Uterus (tissue), 4 donors: ENCODE results near the gene CLSTN3. TPM values are rescaled to one million over a fixed set of nuclear protein-coding genes. Genes with fewer than 3 reads are reported as not detected.

Experiments used
- DNase-seq, 2 donors: peaks; one replicate each; pipeline ENCODE4 v3.0.0-alpha.2; 2019 to 2020
- H3K27ac ChIP-seq, 2 donors: fragments of 200-600 bp; sonication (generic); 1 replicate in 1 of 2; 2 replicates in 1 of 2; pipeline ENCODE4 v1.5.1; 2016 to 2018
- H3K27me3 ChIP-seq, 2 donors: fragments of 200-600 bp; sonication (generic); one replicate each; pipeline ENCODE4 v1.5.1; 2018 to 2019; ENCODE audit warnings: control low read depth in 1 of 2
- H3K36me3 ChIP-seq, 2 donors: fragments of 200-600 bp; sonication (generic); one replicate each; pipeline ENCODE4 v1.5.1; 2019; ENCODE audit warnings: control low read depth in 1 of 2
- H3K4me1 ChIP-seq, 2 donors: fragments of 200-600 bp; sonication (generic); one replicate each; pipeline ENCODE4 v1.5.1; 2018 to 2019; ENCODE audit warnings: control low read depth in 1 of 2
- H3K4me3 ChIP-seq, 2 donors: fragments of 200-600 bp; sonication (generic); 1 replicate in 1 of 2; 2 replicates in 1 of 2; pipeline ENCODE4 v1.5.1; 2018 to 2019; ENCODE audit warnings: mild to moderate bottlenecking in 1 of 2
- H3K9me3 ChIP-seq, 2 donors: fragments of 200-600 bp; sonication (generic); one replicate each; pipeline ENCODE4 v1.5.1; 2019; ENCODE audit warnings: control low read depth in 1 of 2
- POLR2A ChIP-seq, 2 donors: fragments of 450-650 bp; IDR thresholded peaks; one replicate each; pipeline ENCODE4 v1.6.1; 2016; ENCODE audit warnings: antibody characterized with exemption in 2 of 2, mild to moderate bottlenecking in 1 of 2, moderate library complexity in 1 of 2
- intact Hi-C: fragments of 100-400 bp; cut with DNase I; formaldehyde crosslinking; loops from one replicate; pipeline ENCODE4 v1.15.1; 2023; ENCODE audit warnings: low total_unique reads
- total RNA-seq, 4 donors: library from RNA; depleted of rRNA in 3 of 4; stranded (reverse); fragments of >200 nt in 3 of 4; gene quantifications; one replicate each; pipeline versions ENCODE4 v1.1.0 to v1.2.4, GENCODE V29; 2014 to 2023
- TF ChIP-seq, protein P1 (sequence below), 4 experiments: fragments of 200-600 bp in 2 of 4; fragments of 450-650 bp in 2 of 4; sonication (generic) in 2 of 4; IDR thresholded peaks; one replicate each; pipeline ENCODE4 v1.5.1; 2016 to 2019; ENCODE audit warnings: antibody characterized with exemption in 4 of 4, mild to moderate bottlenecking in 2 of 4, moderate library complexity in 1 of 4
- donor health status: DM: yes; HTN: yes; CAD: no.

Gene CLSTN3
- total RNA-seq, 4 donors from 2014 or later, result 48.1 to 113 (median 94.7) TPM

- no peaks in the 10 kb centered on the region for H3K36me3 ChIP-seq
- no peaks in the 10 kb centered on the region for H3K9me3 ChIP-seq
- H3K4me3 ChIP-seq, result no peak overlapping the region
- DNase-seq, result no peak
- H3K27me3 ChIP-seq, result no peaks in the 10 kb centered on the region
- intact Hi-C loops, result no loop called here
- H3K27ac ChIP-seq, result no peak overlapping the region
- H3K4me1 ChIP-seq, result no peaks in the 10 kb centered on the region
- TF ChIP-seq POLR2A (IDR thresholded peaks at IDR 0.05), result no peak
- TF ChIP-seq, protein P1, sequence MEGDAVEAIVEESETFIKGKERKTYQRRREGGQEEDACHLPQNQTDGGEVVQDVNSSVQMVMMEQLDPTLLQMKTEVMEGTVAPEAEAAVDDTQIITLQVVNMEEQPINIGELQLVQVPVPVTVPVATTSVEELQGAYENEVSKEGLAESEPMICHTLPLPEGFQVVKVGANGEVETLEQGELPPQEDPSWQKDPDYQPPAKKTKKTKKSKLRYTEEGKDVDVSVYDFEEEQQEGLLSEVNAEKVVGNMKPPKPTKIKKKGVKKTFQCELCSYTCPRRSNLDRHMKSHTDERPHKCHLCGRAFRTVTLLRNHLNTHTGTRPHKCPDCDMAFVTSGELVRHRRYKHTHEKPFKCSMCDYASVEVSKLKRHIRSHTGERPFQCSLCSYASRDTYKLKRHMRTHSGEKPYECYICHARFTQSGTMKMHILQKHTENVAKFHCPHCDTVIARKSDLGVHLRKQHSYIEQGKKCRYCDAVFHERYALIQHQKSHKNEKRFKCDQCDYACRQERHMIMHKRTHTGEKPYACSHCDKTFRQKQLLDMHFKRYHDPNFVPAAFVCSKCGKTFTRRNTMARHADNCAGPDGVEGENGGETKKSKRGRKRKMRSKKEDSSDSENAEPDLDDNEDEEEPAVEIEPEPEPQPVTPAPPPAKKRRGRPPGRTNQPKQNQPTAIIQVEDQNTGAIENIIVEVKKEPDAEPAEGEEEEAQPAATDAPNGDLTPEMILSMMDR (IDR thresholded peaks at IDR 0.05), result no peak
Observed at GRCh38 chr12:7169951-7170350, 39.8 kb downstream of the CLSTN3 start.

GRCh38 chr12:7171854-7172253, 41.7 kb downstream of the CLSTN3 start:
- intact Hi-C loops, result no loop called here
- H3K4me3 ChIP-seq, result no peak overlapping the region
- H3K27ac ChIP-seq, result no peak overlapping the region
- H3K27me3 ChIP-seq, result no peaks in the 10 kb centered on the region
- no peak for DNase-seq
- H3K36me3 ChIP-seq, result no peaks in the 10 kb centered on the region
- H3K9me3 ChIP-seq, result no peaks in the 10 kb centered on the region
- TF ChIP-seq, protein P1 (IDR thresholded peaks at IDR 0.05), result no peak
- TF ChIP-seq POLR2A (IDR thresholded peaks at IDR 0.05), result no peak
- no peaks in the 10 kb centered on the region for H3K4me1 ChIP-seq

DNA sequence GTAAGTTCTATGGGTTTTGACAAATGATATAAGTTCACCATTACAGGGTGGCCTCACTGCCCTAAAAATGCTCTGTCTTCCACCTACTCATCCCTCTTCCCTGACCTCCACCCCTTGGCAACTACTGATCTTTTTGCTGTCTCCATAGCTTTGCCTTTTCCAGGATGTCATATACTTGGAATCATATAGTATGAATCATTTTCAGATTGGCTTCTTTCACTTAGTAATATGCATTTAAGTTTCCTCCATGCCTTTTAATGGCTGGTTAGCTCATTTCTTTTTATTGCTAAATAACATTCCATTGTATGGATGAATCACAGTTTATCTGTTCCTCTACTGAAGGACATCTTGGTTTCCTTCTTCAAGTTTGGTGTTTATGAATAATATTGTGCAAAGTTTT, 45.3 kb downstream of the CLSTN3 start:
- intact Hi-C loops, result no loop called here
- H3K27me3 ChIP-seq, result no peaks in the 10 kb centered on the region
- no peak for DNase-seq
- no peaks in the 10 kb centered on the region for H3K9me3 ChIP-seq
- H3K27ac ChIP-seq, result no peak overlapping the region
- no peaks in the 10 kb centered on the region for H3K4me1 ChIP-seq
- TF ChIP-seq, protein P1 (IDR thresholded peaks at IDR 0.05), result no peak
- TF ChIP-seq POLR2A (IDR thresholded peaks at IDR 0.05), result no peak
- H3K4me3 ChIP-seq, result no peak overlapping the region
- H3K36me3 ChIP-seq, result no peaks in the 10 kb centered on the region

GRCh38 chr12:7176595-7176994, 46.4 kb downstream of the CLSTN3 start:
- no peaks in the 10 kb centered on the region for H3K4me1 ChIP-seq

GRCh38 chr12:7178481-7178880, 48.3 kb downstream of the CLSTN3 start:
- no peak for DNase-seq
- H3K27me3 ChIP-seq, result no peaks in the 10 kb centered on the region
- no peaks in the 10 kb centered on the region for H3K4me1 ChIP-seq
- no peak overlapping the region for H3K4me3 ChIP-seq
- TF ChIP-seq, protein P1 (IDR thresholded peaks at IDR 0.05), result no peak
- no peak for TF ChIP-seq POLR2A (IDR thresholded peaks at IDR 0.05)
- no peak overlapping the region for H3K27ac ChIP-seq
- intact Hi-C loops, result no loop called here
- no peaks in the 10 kb centered on the region for H3K36me3 ChIP-seq
- no peaks in the 10 kb centered on the region for H3K9me3 ChIP-seq

More at GRCh38 chr12:7176595-7176994, 46.4 kb downstream of the CLSTN3 start:
- TF ChIP-seq POLR2A (IDR thresholded peaks at IDR 0.05), result no peak
- TF ChIP-seq, protein P1 (IDR thresholded peaks at IDR 0.05), result no peak
- H3K4me3 ChIP-seq, result no peak overlapping the region
- intact Hi-C loops, result no loop called here
- no peak overlapping the region for H3K27ac ChIP-seq
- DNase-seq, result no peak
- H3K9me3 ChIP-seq, result no peaks in the 10 kb centered on the region
- H3K36me3 ChIP-seq, result no peaks in the 10 kb centered on the region
- H3K27me3 ChIP-seq, result no peaks in the 10 kb centered on the region
